Stimulated activated CD4-positive, alpha-beta T cell treated with anti-CD3 and anti-CD28 coated beads, TNF-alpha, amount 100 ng/mL, for 1 hour (primary cell): Measurements from ENCODE around the gene TCIRG1.

Experiments
- DNase-seq, 3 donors: peaks; one replicate each; pipeline ENCODE4 v3.0.0-alpha.2; 2020; ENCODE audit warnings: low read depth in 3 of 3, low spot score in 1 of 3

Gene TCIRG1

GRCh38 chr11:68017980-68018729 is 20.7 kb upstream of the TCIRG1 start:
- no peak for DNase-seq

GRCh38 chr11:68018730-68019190 is 20.1 kb upstream of the TCIRG1 start:
- DNase-seq: no peak

GRCh38 chr11:68019486-68019885 is 19.3 kb upstream of the TCIRG1 start:
- no peak for DNase-seq

- DNase-seq: no peak
These were observed 18.2 kb upstream of the TCIRG1 start for GRCh38 chr11:68020575-68020974.

GRCh38 chr11:68021167-68021787 is 17.5 kb upstream of the TCIRG1 start:
- no peak for DNase-seq

GRCh38 chr11:68022531-68022930 is 16.3 kb upstream of the TCIRG1 start:
- DNase-seq: no peak

- no peak for DNase-seq
These were observed 14.3 kb upstream of the TCIRG1 start for GRCh38 chr11:68024508-68024907.

- DNase-seq: no peak
These were observed 13.8 kb upstream of the TCIRG1 start for GRCh38 chr11:68025047-68025446.

- no peak for DNase-seq
These were observed 12.3 kb upstream of the TCIRG1 start for GRCh38 chr11:68026391-68027105.

- no peak for DNase-seq
These were observed 11.2 kb upstream of the TCIRG1 start for GRCh38 chr11:68027667-68028066.

- DNase-seq: no peak
These were observed 9.9 kb upstream of the TCIRG1 start for GRCh38 chr11:68028802-68029545.

GRCh38 chr11:68030318-68031143 is 8.3 kb upstream of the TCIRG1 start, which contains the start of gene NDUFS8:
TSS of gene NDUFS8 (plus strand) at chr11:68030681. CDS start at chr11:68032152, 1,471 bp downstream.
- DNase-seq: peak; percentile 81 to 94 (median 84)

GRCh38 chr11:68031144-68031464 is 7.7 kb upstream of the TCIRG1 start:
- DNase-seq: no peak

- no peak for DNase-seq
These were observed 6.8 kb upstream of the TCIRG1 start for GRCh38 chr11:68032003-68032402.

GRCh38 chr11:68032997-68033707 is 5.7 kb upstream of the TCIRG1 start:
- DNase-seq: no peak

- DNase-seq: no peak
These were observed 5.1 kb upstream of the TCIRG1 start for GRCh38 chr11:68033708-68034045.

- DNase-seq: no peak
These were observed 3.5 kb upstream of the TCIRG1 start for GRCh38 chr11:68035266-68035876.

GRCh38 chr11:68036141-68036716 is 2.6 kb upstream of the TCIRG1 start:
- no peak for DNase-seq

- DNase-seq: no peak
These were observed 2.0 kb upstream of the TCIRG1 start for GRCh38 chr11:68036717-68037239.
